HG02973 (cell line): ENCODE data around the gene STK16.
"Not testable (repeated sequence)": the region's sequence is repeated elsewhere in the genome, so short reads cannot be mapped to it uniquely, and the experiment has no call there.

ENCODE experiments used
- ATAC-seq: cut with Tn5 transposase; IDR thresholded peaks from one replicate; pipeline ENCODE4 v1.9.1; 2021; ENCODE audit warnings: moderate library complexity; ENCODE audit not compliant: unreplicated experiment

Gene STK16

DNA sequence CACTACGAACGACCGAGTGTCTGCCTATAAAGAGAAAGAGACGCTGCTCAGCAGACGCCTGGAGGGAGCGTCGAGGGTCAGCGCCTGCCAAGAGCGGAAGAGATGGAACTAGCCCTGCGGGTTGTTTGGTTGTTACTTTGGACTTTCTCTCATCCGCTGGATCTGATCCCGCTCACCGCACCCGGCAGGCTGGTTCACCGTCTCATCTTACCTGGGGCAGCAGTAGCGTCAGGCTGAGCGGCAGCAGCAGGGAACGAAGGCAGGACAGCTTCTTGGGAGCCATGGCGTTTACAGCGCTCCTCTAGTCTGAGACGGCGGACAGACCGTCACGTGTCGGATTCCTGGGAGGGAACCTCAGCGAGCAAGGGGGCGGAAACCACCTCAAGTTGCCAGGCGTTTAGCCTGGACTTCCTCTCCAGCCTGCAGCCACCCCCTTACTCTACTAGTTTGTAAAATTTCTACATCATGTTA, 2.0 kb upstream of the STK16 start:
- no peak for ATAC-seq

DNA sequence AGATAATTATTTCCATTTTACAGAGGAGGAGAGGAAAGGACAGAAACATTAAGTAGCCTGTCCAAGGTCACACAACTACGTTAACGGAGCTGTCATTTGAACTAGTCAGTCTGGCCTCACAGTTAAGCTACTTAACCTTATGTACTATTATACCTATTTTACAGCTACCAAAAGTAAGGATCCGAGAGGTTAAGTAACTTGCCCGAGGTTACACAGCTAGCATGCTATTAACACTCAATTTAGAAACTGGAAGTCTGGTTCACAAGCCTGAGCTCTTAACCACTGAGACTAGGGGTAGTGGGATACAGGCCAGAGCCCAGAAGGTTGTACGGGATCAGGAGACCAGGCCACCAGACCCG, 511 bp upstream of the STK16 start:
- no peak for ATAC-seq

DNA sequence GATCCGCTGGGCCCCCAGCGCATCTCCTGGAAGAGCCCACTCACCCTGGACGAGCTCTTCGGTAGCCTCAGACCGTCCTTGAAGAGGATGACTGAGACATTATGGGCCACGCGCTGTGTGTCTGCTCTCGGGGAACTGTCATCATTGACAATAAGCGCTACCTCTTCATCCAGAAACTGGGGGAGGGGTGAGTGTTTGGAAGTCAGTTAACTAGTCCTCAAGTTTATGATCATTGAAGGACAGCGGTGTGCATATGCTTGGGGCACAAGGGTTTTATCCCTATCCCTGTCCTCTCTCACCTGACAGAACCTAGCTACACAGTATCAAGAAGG, 586 bp downstream of the STK16 start:
- ATAC-seq, result no peak

- no peak for ATAC-seq
Observed at GRCh38 chr2:219246559-219246958, 1.3 kb downstream of the STK16 start.

DNA sequence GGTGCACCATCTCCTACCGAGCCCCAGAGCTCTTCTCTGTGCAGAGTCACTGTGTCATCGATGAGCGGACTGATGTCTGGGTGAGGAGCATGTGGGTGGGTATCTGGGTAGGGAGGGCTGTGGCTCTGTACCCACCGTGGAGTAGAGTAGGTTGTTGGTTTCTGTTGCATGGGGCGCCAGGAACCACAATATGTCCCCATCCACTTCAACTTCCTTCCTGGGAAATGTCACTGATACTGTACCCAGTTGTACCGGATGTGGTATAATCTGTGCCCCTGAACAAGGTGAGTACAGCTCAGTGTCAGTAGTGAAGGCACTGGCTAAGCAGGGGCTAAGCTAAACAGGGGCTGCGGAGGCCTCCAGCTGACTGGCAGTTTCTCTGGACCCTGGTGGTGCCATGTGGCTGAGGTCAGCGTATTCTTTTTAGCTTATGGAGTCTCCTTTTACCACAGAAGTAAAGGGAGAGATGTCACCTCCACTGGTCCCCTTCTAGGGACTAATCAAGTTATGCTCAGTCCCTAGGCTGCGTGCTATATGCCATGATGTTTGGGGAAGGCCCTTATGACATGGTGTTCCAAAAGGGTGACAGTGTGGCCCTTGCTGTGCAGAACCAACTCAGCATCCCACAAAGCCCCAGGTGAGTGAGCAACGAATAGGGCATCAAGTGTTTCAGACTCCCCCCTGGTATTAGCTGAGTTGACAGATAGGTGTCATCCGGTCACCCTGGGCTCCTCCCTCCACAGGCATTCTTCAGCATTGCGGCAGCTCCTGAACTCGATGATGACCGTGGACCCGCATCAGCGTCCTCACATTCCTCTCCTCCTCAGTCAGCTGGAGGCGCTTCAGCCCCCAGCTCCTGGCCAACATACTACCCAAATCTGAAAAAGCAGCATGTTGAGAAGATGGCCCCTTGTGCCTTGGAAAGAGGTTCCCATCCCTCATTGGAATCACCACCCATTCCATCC, 2.7 kb downstream of the STK16 start:
- no peak for ATAC-seq

- no peak for ATAC-seq
Observed at GRCh38 chr2:219248845-219249202, 3.5 kb downstream of the STK16 start.

DNA sequence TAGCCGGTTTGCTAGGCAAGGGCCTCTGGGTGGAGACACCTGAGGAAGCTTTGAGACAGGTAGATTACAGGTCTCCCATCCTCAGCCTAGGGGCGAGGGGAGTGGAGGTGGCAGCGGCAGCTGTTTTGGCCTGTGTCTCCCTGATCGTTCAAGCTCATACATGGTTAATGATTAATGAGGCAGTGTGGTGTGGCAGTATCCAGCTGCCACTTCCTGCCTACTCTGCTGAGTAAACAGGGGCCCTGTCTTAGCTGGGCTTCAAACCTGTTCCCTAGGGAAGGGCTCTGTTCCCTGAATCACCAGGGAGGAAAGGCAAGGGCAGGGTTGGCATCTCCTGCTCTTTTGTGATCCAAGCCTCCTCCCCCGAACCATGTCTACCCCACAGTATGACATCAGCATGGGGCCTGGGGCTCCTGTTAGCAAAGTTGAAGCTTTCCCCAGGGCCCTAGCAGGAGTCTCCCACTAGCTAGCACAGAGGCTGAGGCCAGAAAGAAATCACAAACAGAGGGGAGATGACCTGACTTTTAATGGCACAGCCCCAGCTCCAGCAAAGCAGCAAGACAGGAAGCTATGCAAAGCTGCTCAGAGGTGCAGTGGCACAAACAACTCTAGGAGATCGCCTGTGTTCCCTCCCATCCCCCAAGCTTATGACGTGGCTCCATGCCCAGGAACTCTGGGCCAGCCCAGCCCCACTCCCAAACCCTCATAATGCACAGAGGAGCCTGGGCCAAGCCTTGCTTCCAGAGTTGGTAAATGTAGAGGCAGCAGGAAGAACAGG, 4.1 kb downstream of the STK16 start:
- peak; percentile 32 for ATAC-seq

GRCh38 chr2:219250049-219250781, 4.9 kb downstream of the STK16 start:
- ATAC-seq, result no peak

GRCh38 chr2:219251656-219252055, 6.4 kb downstream of the STK16 start:
- no peak for ATAC-seq

DNA sequence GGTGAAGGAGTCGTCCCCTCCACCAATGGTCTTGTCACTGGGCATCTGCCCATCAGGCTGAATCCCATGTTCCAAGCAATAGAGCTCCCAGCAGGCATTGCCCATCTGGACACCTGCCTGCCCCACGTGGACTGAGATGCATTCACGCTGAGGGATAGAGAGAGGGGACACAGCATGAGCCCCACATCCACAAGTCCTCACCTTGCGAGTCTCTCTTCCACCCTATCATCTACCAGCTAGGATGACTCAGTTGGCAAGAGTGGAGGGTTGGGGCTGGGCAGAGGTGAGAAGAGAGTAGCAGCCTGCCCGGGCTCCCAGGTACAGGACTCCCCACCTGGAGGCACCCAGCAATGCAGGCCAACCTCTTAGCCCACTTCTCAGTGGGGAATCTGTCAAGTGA, 6.8 kb downstream of the STK16 start:
- no peak for ATAC-seq

DNA sequence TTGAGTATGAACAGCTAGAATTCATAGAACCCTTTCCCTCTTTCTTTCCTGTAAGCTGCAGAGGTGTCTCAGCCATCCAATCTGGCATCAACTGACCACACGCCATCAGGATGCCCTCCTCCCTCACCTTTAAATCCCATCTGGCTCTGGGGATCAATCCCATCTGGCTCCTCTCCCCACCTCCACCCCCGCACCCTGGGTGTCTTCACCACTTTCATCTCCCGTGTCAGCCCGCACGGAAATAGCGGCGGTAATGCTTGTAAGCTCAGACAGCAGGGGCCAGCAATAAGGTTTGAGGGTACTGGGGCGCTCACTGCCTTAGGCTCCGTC, 7.3 kb downstream of the STK16 start:
- no peak for ATAC-seq

DNA sequence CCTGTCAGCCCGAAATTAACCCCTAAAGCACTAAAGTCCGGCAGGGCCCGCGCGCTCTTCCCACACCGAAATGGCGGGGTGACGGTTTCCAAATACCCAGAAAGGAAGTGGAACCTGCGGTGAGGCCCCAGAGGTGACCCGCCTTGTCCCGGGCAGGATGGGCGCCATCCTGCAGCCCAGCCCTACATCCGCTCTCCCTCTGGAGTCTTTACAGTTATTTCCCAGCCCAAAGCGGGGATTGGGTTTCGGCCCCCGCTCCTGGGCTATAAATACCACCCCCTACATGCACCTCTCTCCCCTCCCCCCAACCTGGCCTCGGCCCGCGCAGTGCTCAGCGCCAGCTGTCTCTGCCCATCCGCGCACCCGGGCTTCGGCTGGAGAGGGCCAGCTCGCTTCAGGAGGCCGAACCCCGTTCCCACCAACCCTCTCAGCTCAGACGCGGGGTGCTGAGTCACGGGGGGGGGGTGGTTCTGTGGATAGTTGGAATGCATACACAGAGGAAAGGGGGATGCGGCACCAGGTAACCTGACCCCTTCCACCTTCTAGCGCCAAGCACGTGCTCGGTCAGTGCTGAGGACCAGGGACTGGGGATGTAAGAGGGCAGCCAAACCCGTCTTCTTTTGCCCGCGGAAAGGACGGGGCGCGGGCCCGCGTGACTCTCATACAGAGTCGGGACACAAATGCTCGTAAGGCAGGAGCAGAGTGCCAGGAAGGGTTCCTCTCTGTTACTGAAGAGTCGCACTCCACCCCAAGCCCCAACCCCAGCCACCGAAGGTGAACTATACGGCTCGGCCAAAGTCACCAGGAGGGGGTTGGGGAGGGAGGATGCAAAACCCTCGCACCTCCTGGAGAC, 7.8 kb downstream of the STK16 start, which contains the start of gene TUBA4B:
TUBA4B (plus strand) TSS at position 344 of the 853 bp plus-strand sequence; CDS start at position 509, 165 bp downstream.
- no peak for ATAC-seq

GRCh38 chr2:219253753-219254589, 8.7 kb downstream of the STK16 start, which contains the start of gene TUBA4A:
TUBA4A (minus strand) TSS chr2:219253918; CDS start chr2:219253858, 60 bp downstream.
- ATAC-seq, result peak; percentile 52

DNA sequence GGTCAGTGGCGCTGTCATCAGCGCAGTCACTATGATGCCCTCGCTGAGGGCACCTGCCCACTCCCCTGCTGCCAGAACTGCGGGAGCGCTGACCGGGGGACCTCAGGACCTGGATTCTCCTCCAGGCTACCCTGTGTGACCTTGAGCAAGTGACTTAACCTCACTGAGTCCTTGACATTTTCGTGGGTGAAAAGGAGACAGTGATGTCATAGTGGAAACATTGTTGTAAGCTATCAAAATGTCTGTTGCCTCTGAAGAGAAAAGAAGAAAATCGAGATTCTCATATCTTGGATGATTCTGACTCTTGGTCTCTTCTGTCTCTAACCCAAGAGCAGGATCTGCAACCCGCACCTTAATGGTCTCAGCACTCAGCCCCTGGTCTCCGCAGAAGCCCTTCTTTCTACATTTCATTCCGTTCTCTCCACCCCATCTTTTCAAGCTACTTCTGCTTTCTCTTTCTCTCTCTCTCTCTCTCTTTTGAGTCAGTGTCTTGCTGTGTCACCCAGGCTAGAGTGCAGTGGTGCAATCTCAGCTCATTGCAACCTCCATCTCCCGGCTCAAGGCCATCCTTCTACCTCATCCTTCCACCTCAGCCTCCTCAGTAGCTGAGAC, 9.4 kb downstream of the STK16 start:
- ATAC-seq, result peak; percentile 34

DNA sequence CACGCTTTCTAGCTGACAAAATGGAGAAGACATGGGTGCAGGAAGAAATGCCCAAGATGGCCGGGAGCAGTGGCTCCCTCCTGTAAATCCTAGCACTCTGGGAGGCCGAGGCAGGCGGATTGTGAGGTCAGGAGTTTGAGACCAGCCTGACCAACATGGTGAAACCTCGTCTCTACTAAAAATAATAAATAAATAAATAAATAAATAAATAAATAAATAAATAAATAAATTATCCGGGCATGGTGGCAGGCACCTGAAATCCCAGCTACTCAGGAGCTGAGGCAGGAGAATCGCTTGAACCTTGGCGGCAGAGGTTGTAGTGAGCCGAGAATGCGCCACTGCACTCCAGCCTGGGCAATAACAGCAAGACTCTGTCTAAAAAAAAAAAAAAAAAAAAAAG, 13.7 kb downstream of the STK16 start:
- ATAC-seq, result not testable (repeated sequence)

DNA sequence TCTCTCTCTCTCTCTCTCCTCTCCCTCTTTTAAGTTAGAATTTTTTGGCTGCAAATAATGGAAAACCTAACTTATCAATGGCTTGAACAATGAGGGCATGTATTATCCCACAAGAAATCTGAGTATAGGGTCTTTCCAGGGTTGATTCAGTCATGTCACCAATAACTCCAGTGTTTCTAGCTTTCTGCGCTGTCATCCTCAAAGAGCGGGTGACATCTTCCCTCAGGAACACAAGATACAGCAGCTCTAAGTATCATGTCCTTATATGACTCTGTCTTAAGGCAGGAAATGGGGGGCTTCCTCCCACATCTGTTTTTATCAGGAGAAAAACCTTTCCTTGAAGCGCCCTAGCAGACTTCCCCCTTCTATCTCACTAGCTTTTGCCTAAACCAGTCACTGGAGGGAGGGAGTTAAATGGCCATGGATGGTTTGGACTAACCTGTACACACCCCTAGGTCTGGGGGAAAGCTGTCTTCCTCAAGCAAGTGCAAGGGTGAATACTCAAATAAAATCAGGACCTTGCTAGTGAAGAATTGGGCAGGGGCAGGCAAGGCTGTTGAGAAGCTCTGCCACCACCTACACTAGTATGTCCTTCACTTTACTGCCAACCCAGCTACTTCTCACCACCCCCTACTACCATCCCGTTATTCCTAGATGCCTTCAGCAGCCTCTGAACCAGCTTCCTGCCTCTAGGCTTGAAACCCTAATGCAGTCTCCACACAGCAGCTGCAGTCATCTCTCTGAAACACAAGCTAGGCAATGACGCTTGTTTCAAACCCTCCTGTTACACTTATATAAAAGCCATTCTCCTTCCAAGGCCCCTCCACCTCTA, 16.0 kb downstream of the STK16 start:
- ATAC-seq, result no peak

DNA sequence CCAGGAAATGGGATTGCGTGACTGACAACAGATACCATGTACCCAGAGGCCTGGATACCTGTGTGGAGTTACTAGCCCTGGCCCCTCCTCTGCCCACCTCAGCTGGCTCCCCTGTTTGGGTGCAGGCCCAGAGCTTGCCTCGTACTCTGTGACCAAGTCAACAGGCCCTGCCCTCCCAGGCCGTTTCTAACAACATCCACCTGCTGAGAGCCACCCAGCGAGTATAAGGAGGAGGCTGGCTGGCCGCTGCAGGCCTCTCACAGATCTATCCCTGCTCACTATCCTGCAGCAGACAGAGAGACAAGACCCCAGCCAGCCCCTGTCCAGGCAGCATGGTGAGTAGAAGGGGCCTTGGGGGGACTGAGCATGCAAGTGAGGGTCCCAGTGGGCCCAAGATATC, 21.0 kb downstream of the STK16 start:
- no peak for ATAC-seq

DNA sequence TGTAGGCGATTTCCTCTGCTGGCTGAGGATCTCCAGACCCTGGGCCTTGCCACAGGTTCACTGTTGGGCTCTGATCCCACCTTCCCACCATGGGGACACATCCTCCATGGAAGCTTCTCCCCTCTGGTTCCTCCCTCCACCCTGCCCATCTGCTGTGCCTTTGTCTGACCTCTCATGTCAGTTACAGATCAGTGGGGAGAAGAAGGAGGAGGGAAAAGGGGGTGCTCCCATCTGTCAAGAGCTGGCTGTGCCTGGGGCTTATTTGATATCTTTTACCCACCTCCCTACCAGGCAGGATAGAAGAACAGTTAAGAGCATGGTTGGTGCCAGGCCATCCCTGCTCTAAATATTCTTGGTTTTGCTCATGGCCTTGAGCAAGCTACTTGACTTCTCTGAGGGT, 21.6 kb downstream of the STK16 start:
- ATAC-seq, result no peak
